Activated B cell treated with CpG ODN at 0.5 μM for 24 hours (primary cell): Measurements from ENCODE around the gene CPEB3. TPM values are rescaled to one million over a fixed set of nuclear protein-coding genes. Genes with fewer than 3 reads are reported as not detected.

Experiments used
- ATAC-seq: fragments of 200-7000 bp; cut with Tn5 transposase; one replicate; pipeline ENCODE4 v1.10.0; 2021; ENCODE audit warnings: low read depth, mild to moderate bottlenecking, moderate library complexity
- CTCF ChIA-PET: fragments of 350-600 bp; sonication (Branson Sonifier 250); formaldehyde crosslinking; loops from one replicate; lab custom pipeline; 2021; ENCODE audit warnings: antibody characterized with exemption; lab: Charles Lee
- POLR2A ChIA-PET: fragments of 350-600 bp; sonication (Branson Sonifier 250); formaldehyde crosslinking; loops from one replicate; lab custom pipeline; 2021; ENCODE audit warnings: antibody characterized with exemption; lab: Charles Lee
- DNase-seq: peaks from one replicate; pipeline ENCODE4 v3.0.0; 2022
- H3K27ac Mint-ChIP-seq: one replicate; pipeline ENCODE4 v1.8.0; 2020; ENCODE audit warnings: mixed read lengths
- H3K27me3 Mint-ChIP-seq: one replicate; pipeline ENCODE4 v1.8.0; 2021; ENCODE audit warnings: mixed read lengths
- H3K36me3 Mint-ChIP-seq: one replicate; pipeline ENCODE4 v1.8.0; 2021; ENCODE audit warnings: low read depth, mixed read lengths
- H3K4me1 Mint-ChIP-seq: one replicate; pipeline ENCODE4 v1.8.0; 2021; ENCODE audit warnings: mixed read lengths
- H3K4me3 Mint-ChIP-seq: one replicate; pipeline ENCODE4 v1.8.0; 2020; ENCODE audit warnings: mild to moderate bottlenecking, mixed read lengths
- H3K9me3 Mint-ChIP-seq: one replicate; pipeline ENCODE4 v1.8.0; 2020; ENCODE audit warnings: mixed read lengths
- intact Hi-C: fragments of 100-400 bp; cut with micrococcal nuclease; formaldehyde crosslinking; loops from one replicate; pipeline ENCODE4 v1.15.1; 2024
- total RNA-seq: library from RNA; stranded (reverse); gene quantifications from 2 replicates; pipeline ENCODE4 v1.2.3, GENCODE V29; 2022
- TF ChIP-seq, protein P1 (sequence below): fragments of 200-600 bp; IDR thresholded peaks from one replicate; pipeline ENCODE4 v1.8.0; 2022; ENCODE audit warnings: antibody characterized with exemption, mild to moderate bottlenecking

CPEB3 gene
- total RNA-seq, 1 donor from 2014 or later: 2.5 TPM

DNA sequence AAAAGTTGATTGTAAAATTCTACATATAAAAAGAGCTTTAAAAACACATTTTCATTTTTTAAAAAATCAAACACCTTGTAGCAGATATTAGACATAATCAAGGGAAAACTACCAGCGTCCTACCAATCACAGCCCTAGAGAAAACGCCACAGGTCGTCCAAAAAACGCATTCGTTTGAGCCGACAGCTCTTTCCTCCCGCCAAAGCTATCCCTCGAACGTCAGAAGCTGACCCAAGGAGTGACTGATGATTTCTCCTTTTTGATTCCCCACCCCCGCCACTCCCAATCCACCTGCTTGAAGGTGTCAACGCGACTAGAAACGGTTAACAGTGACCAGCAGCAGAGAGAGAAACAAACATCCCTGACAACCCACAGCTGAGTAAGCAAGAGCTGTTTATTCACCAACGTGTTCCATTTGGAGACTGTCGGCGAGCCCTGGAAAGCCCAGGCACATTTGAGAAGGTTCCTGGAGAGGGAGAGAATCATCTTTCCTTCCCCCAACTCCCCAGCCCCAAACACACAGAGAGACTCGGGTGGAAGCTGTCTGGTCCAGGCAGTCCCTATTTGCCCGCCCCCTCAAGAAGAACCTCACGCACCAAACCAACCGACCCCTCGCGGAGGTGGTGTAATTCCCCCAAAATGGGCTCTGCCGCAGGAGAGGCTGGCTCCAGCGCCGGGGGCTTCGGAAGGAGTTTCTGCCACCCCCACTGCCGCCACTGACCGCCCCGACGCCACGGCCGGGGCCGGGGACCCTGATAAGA lies 622 bp downstream of the CPEB3 start:
- ChIA-PET CTCF (interaction anchor here (0.6 to 7.6 kb wide), 4 partner anchors 49 to 203 kb away, joined by 3 to 72 read pairs (median 4); no protein-coding TSS in a partner anchor), POLR2A (interaction anchor here (0.6 to 2.1 kb wide), 9 partner anchors 25 to 301 kb away, joined by 3 to 23 read pairs (median 6); partner anchors contain the start of gene IDE)
- H3K36me3 Mint-ChIP-seq: peaks cover 12% of the 10 kb centered on the region
- peaks cover 32% of the 10 kb centered on the region for H3K4me1 Mint-ChIP-seq
- no peaks in the 10 kb centered on the region for H3K9me3 Mint-ChIP-seq
- TF ChIP-seq, protein P1, sequence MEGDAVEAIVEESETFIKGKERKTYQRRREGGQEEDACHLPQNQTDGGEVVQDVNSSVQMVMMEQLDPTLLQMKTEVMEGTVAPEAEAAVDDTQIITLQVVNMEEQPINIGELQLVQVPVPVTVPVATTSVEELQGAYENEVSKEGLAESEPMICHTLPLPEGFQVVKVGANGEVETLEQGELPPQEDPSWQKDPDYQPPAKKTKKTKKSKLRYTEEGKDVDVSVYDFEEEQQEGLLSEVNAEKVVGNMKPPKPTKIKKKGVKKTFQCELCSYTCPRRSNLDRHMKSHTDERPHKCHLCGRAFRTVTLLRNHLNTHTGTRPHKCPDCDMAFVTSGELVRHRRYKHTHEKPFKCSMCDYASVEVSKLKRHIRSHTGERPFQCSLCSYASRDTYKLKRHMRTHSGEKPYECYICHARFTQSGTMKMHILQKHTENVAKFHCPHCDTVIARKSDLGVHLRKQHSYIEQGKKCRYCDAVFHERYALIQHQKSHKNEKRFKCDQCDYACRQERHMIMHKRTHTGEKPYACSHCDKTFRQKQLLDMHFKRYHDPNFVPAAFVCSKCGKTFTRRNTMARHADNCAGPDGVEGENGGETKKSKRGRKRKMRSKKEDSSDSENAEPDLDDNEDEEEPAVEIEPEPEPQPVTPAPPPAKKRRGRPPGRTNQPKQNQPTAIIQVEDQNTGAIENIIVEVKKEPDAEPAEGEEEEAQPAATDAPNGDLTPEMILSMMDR: no peak
- peak; percentile 27 for ATAC-seq
- peak overlapping the region; percentile 84 for H3K27ac Mint-ChIP-seq
- no peaks in the 10 kb centered on the region for H3K27me3 Mint-ChIP-seq
- DNase-seq: no peak
- peak overlapping the region; percentile 96 for H3K4me3 Mint-ChIP-seq
- intact Hi-C loops: loop anchor here (10.0 kb wide), 1 partner anchor 1415 kb away; the partner anchor contains the start of gene FRA10AC1

DNA sequence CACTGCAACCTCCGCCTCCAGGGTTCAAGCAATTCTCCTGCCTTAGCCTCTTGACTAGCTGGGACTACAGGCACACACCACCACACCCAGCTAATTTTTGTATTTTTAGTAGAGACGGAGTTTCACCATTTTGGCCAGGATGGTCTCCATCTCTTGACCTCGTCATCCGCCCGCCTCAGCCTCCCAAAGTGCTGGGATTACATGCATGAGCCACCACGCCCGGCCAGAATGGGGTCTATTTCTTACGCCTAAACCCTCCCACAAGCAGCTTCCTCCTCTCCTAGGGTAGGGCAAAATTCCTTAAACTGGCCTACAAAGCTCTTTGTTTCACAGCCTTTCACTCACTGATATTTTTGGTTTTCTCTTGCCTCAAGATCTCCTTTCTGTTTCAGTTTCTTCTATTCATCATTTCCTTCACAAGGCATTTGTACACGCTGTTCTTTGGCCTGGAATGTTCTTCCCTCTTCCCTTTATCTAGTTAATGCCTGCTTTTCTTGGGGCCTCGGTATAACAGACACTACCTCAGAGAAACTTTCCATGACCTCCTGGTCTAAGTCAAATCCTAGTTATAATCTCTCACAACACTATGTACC lies 6.7 kb downstream of the CPEB3 start:
- H3K9me3 Mint-ChIP-seq: no peaks in the 10 kb centered on the region

DNA sequence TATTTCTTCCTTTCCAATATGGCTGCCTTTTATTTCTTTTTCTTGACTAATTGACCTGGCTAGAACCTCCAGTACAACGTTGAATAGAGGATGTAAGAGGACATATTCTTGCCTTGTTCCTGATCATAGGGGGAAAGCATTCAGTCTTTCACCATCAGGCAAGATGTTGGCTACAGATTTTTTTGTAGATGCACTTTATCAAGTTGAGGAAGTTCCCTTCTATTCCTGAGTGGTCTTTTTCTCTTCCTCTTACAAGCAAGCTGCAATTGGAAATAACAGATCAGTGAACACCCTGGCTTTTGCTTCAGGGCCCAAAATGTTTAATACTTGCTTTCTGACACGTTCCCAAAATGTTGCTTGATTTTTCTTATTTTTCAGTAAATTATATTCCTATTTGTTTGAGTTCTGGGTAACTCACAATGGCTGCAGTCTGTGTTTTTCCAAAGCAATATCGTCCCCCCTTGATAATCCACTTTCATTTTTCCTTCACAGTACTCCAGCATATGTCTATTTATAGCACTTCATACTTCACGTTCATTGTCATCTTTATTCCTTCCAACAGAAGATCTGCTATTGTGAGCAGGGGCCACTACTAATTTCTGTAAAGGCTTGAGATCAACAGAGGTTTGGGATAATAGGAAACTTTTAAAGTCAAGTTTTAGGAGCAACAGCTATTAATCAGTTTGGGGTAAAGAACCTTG lies 11.7 kb downstream of the CPEB3 start:
- Mint-ChIP-seq H3K9me3 (no peaks in the 10 kb centered on the region), H3K4me3 (no peak overlapping the region), H3K27ac (no peak overlapping the region), H3K27me3 (no peaks in the 10 kb centered on the region), H3K36me3 (no peaks in the 10 kb centered on the region), H3K4me1 (peaks cover 5% of the 10 kb centered on the region)
- TF ChIP-seq, protein P1: no peak
- ATAC-seq (no peak), DNase-seq (no peak)
- CTCF ChIA-PET: no interaction called here
- intact Hi-C loops: no loop called here
- POLR2A ChIA-PET: interaction anchor here (0.7 kb wide), 1 partner anchor 20 kb away, joined by 7 read pairs; no protein-coding TSS in a partner anchor

More for the DNA sequence above, 6.7 kb downstream of the CPEB3 start:
- Mint-ChIP-seq H3K4me3 (peak overlapping the region; percentile 3), H3K27me3 (no peaks in the 10 kb centered on the region), H3K27ac (no peak overlapping the region), H3K4me1 (peaks cover 16% of the 10 kb centered on the region), H3K36me3 (no peaks in the 10 kb centered on the region)
- POLR2A ChIA-PET: interaction anchor here (0.6 to 0.7 kb wide), 2 partner anchors 11 to 252 kb away, joined by 3 to 9 read pairs; no protein-coding TSS in a partner anchor
- intact Hi-C loops: no loop called here
- DNase-seq (no peak), ATAC-seq (no peak)
- CTCF ChIA-PET: interaction anchor here (0.8 kb wide), 1 partner anchor 8 kb away, joined by 3 read pairs; no protein-coding TSS in a partner anchor
- TF ChIP-seq, protein P1: no peak

DNA sequence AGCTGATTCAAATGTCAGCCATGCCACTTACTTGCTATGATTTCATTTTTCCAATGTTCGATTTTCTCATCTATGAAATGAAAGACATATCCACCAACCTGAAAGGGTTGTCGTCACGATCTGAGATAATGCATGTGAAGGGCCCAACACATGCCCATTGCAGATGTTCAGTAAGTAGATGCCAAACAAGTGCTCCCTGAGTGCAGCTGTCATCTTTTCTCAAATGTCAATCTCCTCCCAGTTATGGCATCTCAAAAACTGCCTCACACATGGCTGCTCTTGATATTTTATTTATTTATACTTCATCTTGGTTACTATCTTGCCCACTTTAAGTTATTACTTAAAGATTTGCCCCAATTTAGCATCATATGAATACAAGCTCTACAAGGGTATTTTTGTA lies 16.8 kb downstream of the CPEB3 start:
- intact Hi-C loops: no loop called here
- CTCF ChIA-PET: interaction anchor here (0.7 kb wide), 1 partner anchor 187 kb away, joined by 3 read pairs; no protein-coding TSS in a partner anchor
- no peak for ATAC-seq

More for the DNA sequence above, 16.8 kb downstream of the CPEB3 start:
- no peak for DNase-seq
- no peaks in the 10 kb centered on the region for H3K36me3 Mint-ChIP-seq
- POLR2A ChIA-PET: interaction anchor here (0.6 kb wide), 1 partner anchor 92 kb away, joined by 4 read pairs; no protein-coding TSS in a partner anchor
- no peak overlapping the region for H3K27ac Mint-ChIP-seq
- TF ChIP-seq, protein P1: no peak
- H3K4me3 Mint-ChIP-seq: no peak overlapping the region
- no peaks in the 10 kb centered on the region for H3K27me3 Mint-ChIP-seq
- no peaks in the 10 kb centered on the region for H3K9me3 Mint-ChIP-seq
- H3K4me1 Mint-ChIP-seq: no peaks in the 10 kb centered on the region
